ENCODE results near the gene CCDC192.
"Not testable (repeated sequence)": the region's sequence is repeated elsewhere in the genome, so short reads cannot be mapped to it uniquely, and the experiment has no call there.

Gene CCDC192

GRCh38 chr5:127762412-127762811, 59.2 kb downstream of the CCDC192 start:
- no peak for DNase-seq (ENCODE audit: low read depth)

DNA sequence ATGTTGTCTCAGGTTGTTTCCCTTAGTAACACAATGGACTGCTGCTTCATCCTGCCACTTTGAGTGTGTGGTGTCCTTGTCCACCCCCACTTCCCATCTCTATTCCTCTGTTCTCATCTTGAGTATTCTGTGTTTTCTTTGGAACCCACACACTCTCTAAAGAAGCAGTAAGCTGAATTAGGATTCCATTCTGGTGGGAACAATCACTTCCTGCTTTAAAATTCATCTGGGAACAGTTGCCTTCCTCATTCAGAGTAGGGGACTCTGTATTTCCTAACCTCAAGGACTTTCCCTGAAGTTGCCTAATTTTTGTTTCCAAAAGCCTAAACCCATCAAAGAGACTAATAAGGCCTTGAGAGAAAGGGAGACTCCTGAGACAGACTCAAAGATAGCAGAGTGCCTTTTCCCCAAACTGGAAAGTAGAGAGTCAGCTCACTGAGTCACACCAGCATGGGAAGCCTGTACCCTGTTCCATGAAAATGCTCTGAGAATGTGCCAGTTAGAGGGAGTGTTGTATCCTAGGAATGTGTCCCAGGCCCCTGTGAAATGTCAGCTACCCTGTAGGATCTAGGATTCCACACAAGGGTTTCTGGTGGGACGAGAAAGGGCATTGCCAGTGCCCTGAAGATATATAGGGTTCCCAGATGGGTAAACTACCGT, 63.6 kb downstream of the CCDC192 start:
- no peak for DNase-seq (ENCODE audit: low read depth)

DNA sequence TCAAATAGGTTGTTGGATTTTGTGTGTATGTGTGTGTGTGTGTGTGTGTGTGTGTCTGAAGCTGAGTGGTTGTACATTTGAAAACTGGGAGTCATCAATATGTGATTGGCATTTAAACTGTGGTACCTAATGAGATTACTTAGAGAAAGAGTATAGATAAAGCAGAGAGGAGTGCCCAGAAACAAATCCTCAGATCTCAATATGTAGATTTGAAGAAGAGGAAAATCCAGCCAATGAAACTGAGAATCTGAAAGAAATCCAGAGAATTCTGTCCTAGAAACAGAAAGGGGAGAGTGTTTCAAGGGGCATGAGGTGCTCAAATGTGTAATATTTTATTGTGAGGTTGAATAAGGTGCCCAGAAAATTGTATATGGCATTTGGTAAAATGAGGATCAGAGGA, 66.2 kb downstream of the CCDC192 start:
- DNase-seq (ENCODE audit: low read depth): no peak

DNA sequence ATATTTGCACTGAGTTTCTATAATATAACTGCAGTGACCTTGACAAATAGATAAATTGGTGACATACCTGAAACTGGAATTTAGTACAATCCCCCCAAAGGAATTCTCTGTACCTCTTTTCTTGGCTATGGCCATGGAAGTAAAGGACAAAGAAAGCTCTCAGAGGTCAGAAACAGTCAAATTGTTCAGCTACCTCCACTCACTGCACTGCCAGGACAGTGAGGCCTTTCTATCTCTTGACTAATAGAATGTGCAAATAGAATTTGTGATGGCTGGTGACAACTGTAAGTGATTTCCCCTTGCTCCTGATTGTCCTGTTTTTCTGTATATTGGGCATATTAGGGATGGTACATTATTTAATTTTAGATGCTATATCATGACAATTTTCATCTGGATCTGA, 67.1 kb downstream of the CCDC192 start:
- DNase-seq (ENCODE audit: low read depth): no peak

DNA sequence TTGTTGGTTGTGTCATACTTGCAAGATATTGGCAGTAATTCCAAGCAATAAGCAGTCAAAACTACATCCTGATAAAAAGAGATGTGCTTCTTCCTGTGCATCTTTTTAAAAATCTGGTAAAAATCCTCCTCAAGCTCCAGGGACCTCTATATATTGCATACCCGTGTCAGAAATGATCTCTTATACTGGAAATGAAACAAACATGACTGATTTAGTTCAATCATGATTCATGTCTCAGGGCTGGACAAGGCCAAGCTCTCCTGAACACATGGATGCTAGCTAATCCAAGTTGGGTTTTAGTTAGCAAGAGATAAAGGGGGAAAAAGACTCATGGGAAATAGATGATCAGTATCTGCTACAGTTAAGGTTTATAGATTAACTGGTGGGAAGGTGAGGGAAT, 69.3 kb downstream of the CCDC192 start:
- no peak for DNase-seq (ENCODE audit: low read depth)

DNA sequence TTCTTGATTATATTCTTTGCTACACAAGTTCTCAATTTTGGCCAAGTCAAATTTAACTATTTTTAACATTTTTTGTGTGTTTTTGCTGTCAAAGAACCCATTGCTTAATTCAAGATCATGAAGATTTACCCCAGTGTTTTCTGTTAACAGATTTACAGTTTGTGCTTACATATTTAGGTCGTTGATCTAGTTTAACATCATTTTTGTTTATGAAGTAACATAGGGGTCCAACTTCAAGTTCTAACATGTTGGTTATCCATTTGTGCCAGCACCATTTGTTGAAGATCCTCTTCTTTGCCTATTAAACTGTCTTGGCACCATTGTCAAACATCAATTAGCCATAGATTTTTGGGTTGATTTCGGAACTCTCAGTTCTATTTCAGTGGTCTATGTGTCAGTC, 71.0 kb downstream of the CCDC192 start:
- no peak for DNase-seq (ENCODE audit: low read depth)

- DNase-seq (ENCODE audit: low read depth): no peak
Measured at GRCh38 chr5:127776477-127776876, 73.3 kb downstream of the CCDC192 start.

DNA sequence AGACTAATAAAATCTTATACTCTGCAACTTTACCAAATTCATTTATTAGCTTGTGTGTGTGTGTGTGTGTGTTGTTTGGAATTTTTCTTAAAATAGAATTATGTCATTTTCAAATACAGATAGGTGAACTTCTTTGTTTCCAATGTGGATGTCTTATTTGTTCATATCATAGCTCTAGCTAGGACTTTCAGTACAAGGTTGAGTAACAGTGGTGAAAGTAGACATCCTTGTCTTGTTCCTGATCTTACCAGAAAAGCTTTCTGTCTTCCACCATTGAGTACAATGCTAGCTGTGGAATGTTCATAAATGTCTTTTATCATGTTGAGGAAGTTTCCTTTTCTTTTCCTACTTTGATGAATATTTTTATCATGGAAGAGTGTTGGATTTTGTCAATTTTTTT, 74.8 kb downstream of the CCDC192 start:
- DNase-seq (ENCODE audit: low read depth): no peak

GRCh38 chr5:127782450-127782849, 79.3 kb downstream of the CCDC192 start:
- not testable (repeated sequence) for DNase-seq (ENCODE audit: low read depth)

DNA sequence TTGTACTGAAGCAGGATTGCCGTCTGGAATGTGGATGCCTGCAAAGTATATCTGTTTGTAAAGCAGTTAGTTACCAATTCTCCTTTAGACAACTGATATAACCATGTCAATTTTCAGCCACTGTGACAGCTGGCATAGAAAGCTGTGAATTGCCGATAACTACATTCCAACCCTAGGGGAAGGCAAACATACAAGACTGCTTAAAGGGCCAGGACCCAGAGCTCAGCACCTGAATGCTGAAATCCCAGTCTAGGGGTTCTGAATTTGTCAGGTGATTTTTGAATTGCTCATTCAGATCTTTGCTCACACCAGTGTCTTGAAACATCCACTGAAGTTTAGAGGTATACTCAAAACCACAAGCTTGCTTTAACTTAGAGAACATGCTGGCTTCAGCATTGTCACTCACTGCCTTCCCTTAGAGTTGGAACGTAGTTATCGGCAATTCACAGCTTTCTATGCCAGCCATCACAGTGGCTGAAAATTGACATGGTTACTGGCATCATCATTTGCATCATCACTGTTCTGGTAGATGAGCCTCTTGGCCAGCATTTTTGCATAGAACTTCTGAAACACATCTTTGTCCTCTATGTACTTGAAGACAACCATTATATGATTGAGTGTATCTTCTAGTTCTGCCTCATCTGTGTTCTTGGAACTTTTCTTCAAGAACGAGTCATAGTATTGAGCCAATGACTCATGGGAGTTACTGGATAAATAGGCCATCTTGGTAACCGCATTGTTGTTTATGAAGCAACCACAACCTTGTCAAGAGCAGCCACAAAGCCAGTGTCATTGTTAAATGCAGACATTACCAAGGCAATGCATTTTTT, 82.1 kb downstream of the CCDC192 start:
- DNase-seq (ENCODE audit: low read depth): peak; percentile 23

- no peak for DNase-seq (ENCODE audit: low read depth)
Measured at GRCh38 chr5:127791439-127791838, 88.2 kb downstream of the CCDC192 start.

DNA sequence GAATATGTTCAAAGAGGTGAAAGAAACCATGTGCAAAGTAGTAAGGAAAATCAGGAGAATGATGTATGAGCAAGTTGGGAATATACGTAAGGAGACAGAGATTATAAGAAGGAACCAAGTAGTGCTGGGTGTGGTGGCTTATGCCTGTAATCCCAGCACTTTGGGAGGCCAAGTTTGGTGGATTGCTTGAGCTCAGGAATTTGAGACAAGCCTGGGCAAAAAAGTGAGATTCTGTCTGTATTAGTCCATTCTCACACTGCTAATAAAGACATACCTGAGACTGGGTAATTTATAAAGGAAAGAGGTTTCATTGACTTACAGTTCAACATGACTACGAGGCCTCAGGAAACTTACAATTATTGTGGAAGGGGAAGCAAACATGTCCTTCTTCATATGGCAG, 88.7 kb downstream of the CCDC192 start:
- DNase-seq (ENCODE audit: low read depth): not testable (repeated sequence)

- DNase-seq (ENCODE audit: low read depth): no peak
Measured at GRCh38 chr5:127793052-127793451, 89.9 kb downstream of the CCDC192 start.

- no peak for DNase-seq (ENCODE audit: low read depth)
Measured at GRCh38 chr5:127793879-127794278, 90.7 kb downstream of the CCDC192 start.

GRCh38 chr5:127796211-127796610, 93.0 kb downstream of the CCDC192 start:
- DNase-seq (ENCODE audit: low read depth): no peak

DNA sequence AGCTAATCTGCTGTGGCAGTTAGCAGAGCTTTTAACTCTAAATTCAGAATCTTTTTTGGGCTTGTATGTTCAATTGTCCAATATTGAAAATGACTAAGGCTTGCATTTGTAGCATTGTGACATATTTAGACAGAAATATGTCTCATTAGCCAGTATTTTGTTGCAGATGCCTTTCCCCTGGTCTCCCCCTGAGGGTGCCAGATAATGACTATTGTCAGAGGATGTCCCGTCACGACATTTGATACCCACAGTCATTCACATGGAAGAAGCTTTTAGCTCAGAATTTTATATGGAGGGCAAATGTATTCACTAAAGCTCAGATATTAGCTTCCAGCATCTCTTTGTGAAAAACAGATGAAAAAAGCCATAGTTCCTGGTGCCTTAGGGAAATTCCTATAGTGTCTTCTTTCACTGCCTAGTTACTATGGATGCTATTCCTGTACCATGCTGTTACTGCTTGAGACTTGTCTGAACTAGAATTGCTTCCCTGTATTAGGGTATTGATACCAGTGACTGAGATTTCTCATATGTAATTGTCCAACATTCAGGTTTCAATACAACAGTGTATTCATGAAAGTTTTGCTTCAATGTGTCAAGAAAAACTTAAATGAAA, 96.2 kb downstream of the CCDC192 start:
- DNase-seq (ENCODE audit: low read depth): no peak

DNA sequence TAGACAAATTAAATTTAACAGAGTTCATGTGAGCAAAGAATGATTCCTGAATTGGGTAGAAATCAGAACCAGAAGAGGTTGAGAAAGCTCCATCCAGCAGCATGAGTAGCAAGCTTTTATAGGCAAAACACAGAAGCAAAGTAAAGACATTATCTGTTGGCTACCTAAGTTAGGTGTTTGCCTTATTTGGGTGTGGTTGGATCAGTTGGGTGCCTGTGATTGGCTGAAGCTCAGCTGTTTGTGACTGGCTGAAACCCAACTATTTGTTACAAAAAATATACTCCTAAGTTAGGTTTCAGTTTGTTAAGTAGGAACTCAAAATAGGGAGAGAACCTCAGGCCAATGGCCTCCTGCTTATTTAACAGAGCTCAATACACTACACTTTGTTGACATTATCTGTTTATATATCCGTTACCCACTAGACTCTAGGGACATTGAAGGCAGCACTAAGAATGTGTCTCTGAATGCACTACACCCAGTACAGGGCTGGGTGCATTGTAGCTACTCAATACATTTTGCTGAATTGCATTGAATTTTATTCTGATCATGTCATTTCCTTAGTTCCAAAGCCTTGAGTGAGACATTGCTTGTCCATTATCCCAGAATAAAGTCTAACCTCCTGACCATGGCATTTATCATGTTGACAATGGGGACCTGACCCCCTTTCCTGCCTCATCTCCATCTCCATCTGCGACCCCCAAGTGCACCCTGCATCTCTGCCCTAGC, 98.7 kb downstream of the CCDC192 start:
- no peak for DNase-seq (ENCODE audit: low read depth)

- DNase-seq (ENCODE audit: low read depth): no peak
Measured at GRCh38 chr5:127802477-127802865, 99.3 kb downstream of the CCDC192 start.

DNA sequence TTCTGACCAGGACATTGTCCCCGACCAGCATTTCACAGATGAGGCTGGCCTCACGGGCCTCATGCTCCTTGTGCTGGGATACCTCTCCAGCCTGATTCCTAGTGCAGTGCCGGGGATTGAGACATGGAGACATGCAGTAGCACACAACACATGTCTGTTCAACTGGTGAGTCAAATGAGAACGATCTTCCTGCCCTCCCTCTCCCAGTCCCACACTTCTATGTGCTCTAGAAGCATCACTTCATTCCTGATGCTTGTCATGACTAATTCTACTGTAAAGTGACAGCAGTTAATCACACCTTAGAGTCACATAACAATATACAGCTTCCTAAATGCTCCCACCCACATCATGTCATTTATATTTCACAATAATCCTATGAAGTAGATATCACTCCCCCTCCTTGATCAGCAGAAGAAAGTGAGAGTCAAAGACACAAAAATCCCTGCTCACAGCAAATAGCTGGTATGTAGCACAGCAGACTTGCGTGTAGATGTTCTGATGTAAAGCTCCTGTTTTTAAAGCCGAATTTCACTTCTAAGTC, 101.8 kb downstream of the CCDC192 start:
- no peak for DNase-seq (ENCODE audit: low read depth)

DNA sequence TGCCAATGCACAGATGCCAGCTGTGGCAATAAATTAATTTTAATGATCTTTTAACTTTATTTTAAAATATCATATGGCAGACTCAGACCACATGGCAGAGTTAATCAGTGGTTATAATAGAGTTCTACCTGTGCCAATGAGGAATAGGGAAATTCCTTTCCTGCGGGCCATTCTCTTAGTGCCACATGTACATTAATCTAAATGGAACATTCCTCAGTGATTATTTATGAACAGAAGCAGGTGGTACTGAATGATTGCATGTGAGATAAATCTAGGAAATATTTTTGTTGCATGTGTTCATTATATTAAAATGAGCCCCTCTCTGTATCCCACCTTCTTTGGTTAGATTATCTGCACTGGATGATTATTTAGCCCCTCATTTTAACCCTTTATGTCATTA, 102.3 kb downstream of the CCDC192 start:
- no peak for DNase-seq (ENCODE audit: low read depth)

DNA sequence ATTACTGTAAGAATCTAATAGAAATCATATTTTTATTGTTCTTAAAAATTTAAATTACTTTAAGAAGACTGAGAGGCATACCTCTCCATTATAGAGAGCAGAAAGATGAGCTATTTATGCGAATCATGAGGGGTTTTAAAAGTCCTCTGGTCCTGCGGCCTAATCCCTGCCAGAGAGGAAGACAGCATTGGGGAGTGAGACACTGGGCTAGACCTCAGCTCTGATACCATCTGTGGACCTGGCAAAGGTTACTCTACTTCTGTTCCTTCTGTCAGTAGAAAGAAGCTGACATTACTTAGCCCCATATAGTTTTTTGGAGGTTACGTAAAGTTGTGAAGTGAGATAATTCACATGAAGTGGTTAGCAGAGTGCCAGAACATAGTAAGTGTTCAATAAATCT, 103.6 kb downstream of the CCDC192 start:
- no peak for DNase-seq (ENCODE audit: low read depth)

- DNase-seq (ENCODE audit: low read depth): no peak
Measured at GRCh38 chr5:127809533-127809932, 106.3 kb downstream of the CCDC192 start.
